NCI-H1092 treated with DMSO at 0.1 percent for 48 hours (cell line): ENCODE data around the gene MAST4.

ENCODE experiments used
- DNase-seq: peaks from one replicate; lab custom pipeline; 2025; lab: John Stamatoyannopoulos, UW

MAST4 gene

GRCh38 chr5:67214036-67214435 is 617.8 kb downstream of the MAST4 start:
- DNase-seq: no peak

- no peak for DNase-seq
These were observed 618.7 kb downstream of the MAST4 start for GRCh38 chr5:67214707-67215447.

- peak; percentile 32 for DNase-seq
These were observed 619.6 kb downstream of the MAST4 start for GRCh38 chr5:67215519-67216471.

GRCh38 chr5:67216564-67216963 is 620.4 kb downstream of the MAST4 start:
- no peak for DNase-seq
